K562 (cell line): ENCODE measurements around the gene PCDHB14.
"Not testable (repeated sequence)": the region's sequence is repeated elsewhere in the genome, so short reads cannot be mapped to it uniquely, and the experiment has no call there.

Experiments used
- NFE2L1 ChIP-seq: fragments of 450-650 bp; IDR thresholded peaks from 2 replicates; pipeline ENCODE4 v1.6.1; 2016; ENCODE audit warnings: missing genetic modification characterization, low read depth, mild to moderate bottlenecking, missing compliant biosample characterization, moderate library complexity, borderline replicate concordance
- ZNF232 ChIP-seq: sonication (generic); formaldehyde crosslinking; IDR thresholded peaks from 2 replicates; pipeline ENCODE4 v1.8.0; 2022; ENCODE audit warnings: mild to moderate bottlenecking, missing genetic modification reagents
- TF ChIP-seq, protein P1 (sequence below), 3 experiments: IDR thresholded peaks in 2 of 3; conservative IDR thresholded peaks in 1 of 3; 2 replicates each; pipeline ENCODE4 v1.5.1; 2011 to 2012; ENCODE audit warnings: low read length in 3 of 3, mild to moderate bottlenecking in 3 of 3, control low read depth in 2 of 3, improper control_type of control experiment in 1 of 3, inconsistent platforms in 1 of 3, low read depth in 1 of 3, mixed read lengths in 1 of 3, moderate library complexity in 1 of 3; ENCODE audit not compliant: insufficient read depth in 2 of 3
- TF ChIP-seq, protein P2 (sequence below): fragments of 450-650 bp; formaldehyde crosslinking; IDR thresholded peaks from 2 replicates; pipeline ENCODE4 v1.4.0; 2022; ENCODE audit warnings: missing genetic modification characterization

DNA sequence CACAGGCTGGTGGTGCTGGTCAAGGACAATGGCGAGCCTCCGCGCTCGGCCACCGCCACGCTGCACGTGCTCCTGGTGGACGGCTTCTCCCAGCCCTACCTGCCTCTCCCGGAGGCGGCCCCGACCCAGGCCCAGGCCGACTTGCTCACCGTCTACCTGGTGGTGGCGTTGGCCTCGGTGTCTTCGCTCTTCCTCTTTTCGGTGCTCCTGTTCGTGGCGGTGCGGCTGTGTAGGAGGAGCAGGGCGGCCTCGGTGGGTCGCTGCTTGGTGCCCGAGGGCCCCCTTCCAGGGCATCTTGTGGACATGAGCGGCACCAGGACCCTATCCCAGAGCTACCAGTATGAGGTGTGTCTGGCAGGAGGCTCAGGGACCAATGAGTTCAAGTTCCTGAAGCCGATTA, 7.1 kb upstream of the PCDHB14 start:
- TF ChIP-seq, protein P1, sequence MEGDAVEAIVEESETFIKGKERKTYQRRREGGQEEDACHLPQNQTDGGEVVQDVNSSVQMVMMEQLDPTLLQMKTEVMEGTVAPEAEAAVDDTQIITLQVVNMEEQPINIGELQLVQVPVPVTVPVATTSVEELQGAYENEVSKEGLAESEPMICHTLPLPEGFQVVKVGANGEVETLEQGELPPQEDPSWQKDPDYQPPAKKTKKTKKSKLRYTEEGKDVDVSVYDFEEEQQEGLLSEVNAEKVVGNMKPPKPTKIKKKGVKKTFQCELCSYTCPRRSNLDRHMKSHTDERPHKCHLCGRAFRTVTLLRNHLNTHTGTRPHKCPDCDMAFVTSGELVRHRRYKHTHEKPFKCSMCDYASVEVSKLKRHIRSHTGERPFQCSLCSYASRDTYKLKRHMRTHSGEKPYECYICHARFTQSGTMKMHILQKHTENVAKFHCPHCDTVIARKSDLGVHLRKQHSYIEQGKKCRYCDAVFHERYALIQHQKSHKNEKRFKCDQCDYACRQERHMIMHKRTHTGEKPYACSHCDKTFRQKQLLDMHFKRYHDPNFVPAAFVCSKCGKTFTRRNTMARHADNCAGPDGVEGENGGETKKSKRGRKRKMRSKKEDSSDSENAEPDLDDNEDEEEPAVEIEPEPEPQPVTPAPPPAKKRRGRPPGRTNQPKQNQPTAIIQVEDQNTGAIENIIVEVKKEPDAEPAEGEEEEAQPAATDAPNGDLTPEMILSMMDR (IDR thresholded peaks at IDR 0.05 in 2 of 3, conservative IDR thresholded peaks at IDR 0.05 in 1 of 3; ENCODE audit: insufficient read depth in 2 of 3, low read depth in 1 of 3, low read length in 3 of 3), result not testable (repeated sequence)
- TF ChIP-seq NFE2L1 (tag); ZNF232 (CRISPR knock-in tag): not testable (repeated sequence)
- TF ChIP-seq, protein P2, sequence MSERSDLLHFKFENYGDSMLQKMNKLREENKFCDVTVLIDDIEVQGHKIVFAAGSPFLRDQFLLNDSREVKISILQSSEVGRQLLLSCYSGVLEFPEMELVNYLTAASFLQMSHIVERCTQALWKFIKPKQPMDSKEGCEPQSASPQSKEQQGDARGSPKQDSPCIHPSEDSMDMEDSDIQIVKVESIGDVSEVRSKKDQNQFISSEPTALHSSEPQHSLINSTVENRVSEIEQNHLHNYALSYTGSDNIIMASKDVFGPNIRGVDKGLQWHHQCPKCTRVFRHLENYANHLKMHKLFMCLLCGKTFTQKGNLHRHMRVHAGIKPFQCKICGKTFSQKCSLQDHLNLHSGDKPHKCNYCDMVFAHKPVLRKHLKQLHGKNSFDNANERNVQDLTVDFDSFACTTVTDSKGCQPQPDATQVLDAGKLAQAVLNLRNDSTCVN (CRISPR knock-in tag), result not testable (repeated sequence)
